B cell (primary cell): ENCODE results near the gene RTTN. TPM values are rescaled to one million over a fixed set of nuclear protein-coding genes. Genes with fewer than 3 reads are reported as not detected.

Experiments
- ATAC-seq: fragments of 200-7000 bp; cut with Tn5 transposase; one replicate; pipeline ENCODE4 v1.10.0; 2021; ENCODE audit warnings: low read depth, mild to moderate bottlenecking, moderate number of reproducible peaks, moderate library complexity
- CTCF ChIA-PET: fragments of 350-600 bp; sonication (Branson Sonifier 250); formaldehyde crosslinking; loops from one replicate; lab custom pipeline; 2021; ENCODE audit warnings: antibody characterized with exemption, inconsistent platforms; lab: Charles Lee
- POLR2A ChIA-PET: fragments of 350-600 bp; sonication (Branson Sonifier 250); formaldehyde crosslinking; loops from one replicate; lab custom pipeline; 2021; ENCODE audit warnings: antibody characterized with exemption; lab: Charles Lee
- DNase-seq: peaks from one replicate; pipeline ENCODE4 v3.0.0; 2013
- H2AFZ ChIP-seq: 2 replicates; pipeline ENCODE4 v1.6.1; 2012; ENCODE audit warnings: mild to moderate bottlenecking, low read depth, low read length; ENCODE audit not compliant: insufficient read depth, poor library complexity, severe bottlenecking
- H3K27ac ChIP-seq, 2 donors: 1 replicate in 1 of 2; 2 replicates in 1 of 2; pipeline ENCODE4 v1.5.1; 2012 to 2013; ENCODE audit warnings: low read length in 2 of 2, mild to moderate bottlenecking in 2 of 2, moderate library complexity in 1 of 2
- H3K27me3 ChIP-seq, 4 experiments: fragments of 200-600 bp in 1 of 4; sonication (generic) in 1 of 4; replicated peaks in 1 of 4; 1 replicate in 2 of 4; 2 replicates in 2 of 4; pipeline versions ENCODE4 v1.6.1 to v1.7.0; 2013 to 2016; ENCODE audit warnings: low read length in 3 of 4, mild to moderate bottlenecking in 2 of 4, mixed read lengths in 1 of 4, moderate library complexity in 1 of 4; ENCODE audit not compliant: insufficient read depth in 4 of 4, control insufficient read depth in 3 of 4; ENCODE audit errors: control extremely low read depth in 1 of 4
- H3K36me3 ChIP-seq, 2 experiments: replicated peaks in 1 of 2; 1 replicate in 1 of 2; 2 replicates in 1 of 2; pipeline versions ENCODE4 v1.6.1 to v1.7.1; 2013; ENCODE audit warnings: low read length in 1 of 2; ENCODE audit not compliant: insufficient read depth in 2 of 2, control insufficient read depth in 1 of 2; ENCODE audit errors: control extremely low read depth in 1 of 2, extremely low read depth in 1 of 2
- H3K4me1 ChIP-seq, 2 donors: fragments of 200-600 bp in 1 of 2; sonication (generic) in 1 of 2; 1 replicate in 1 of 2; 2 replicates in 1 of 2; pipeline versions ENCODE4 v1.5.1 to v1.6.1; 2013 to 2017; ENCODE audit warnings: low read length in 2 of 2; ENCODE audit not compliant: control insufficient read depth in 2 of 2, insufficient read depth in 2 of 2
- H3K4me2 ChIP-seq: replicated peaks from 2 replicates; pipeline ENCODE3; 2012; ENCODE audit warnings: mild to moderate bottlenecking, low read depth, low read length; ENCODE audit not compliant: poor library complexity, severe bottlenecking
- H3K4me3 ChIP-seq, 5 experiments: fragments of 200-600 bp in 1 of 5; sonication (generic) in 1 of 5; 1 replicate in 3 of 5; 2 replicates in 2 of 5; pipeline versions ENCODE4 v1.5.1 to v1.7.0; 2011 to 2016; ENCODE audit warnings: low read length in 4 of 5, mild to moderate bottlenecking in 4 of 5, low read depth in 2 of 5, control low read depth in 1 of 5, moderate library complexity in 1 of 5; ENCODE audit not compliant: insufficient read depth in 1 of 5; ENCODE audit errors: control extremely low read depth in 1 of 5, extremely low read depth in 1 of 5
- H3K79me2 ChIP-seq: fragments of 200-600 bp; sonication (generic); one replicate; pipeline ENCODE4 v1.6.0; 2016; ENCODE audit warnings: low read length; ENCODE audit not compliant: control insufficient read depth, insufficient read depth
- H3K9ac ChIP-seq: fragments of 200-600 bp; sonication (generic); 2 replicates; pipeline ENCODE4 v1.6.1; 2017; ENCODE audit warnings: mild to moderate bottlenecking, low read length, moderate library complexity
- H3K9me3 ChIP-seq, 3 donors: one replicate each; pipeline versions ENCODE4 v1.6.1 to v1.7.1; 2013; ENCODE audit warnings: low read length in 2 of 3; ENCODE audit not compliant: control insufficient read depth in 2 of 3, insufficient read depth in 1 of 3; ENCODE audit errors: control extremely low read depth in 1 of 3
- H4K20me1 ChIP-seq: 2 replicates; pipeline ENCODE4 v1.6.0; 2012; ENCODE audit warnings: mild to moderate bottlenecking, low read length; ENCODE audit not compliant: insufficient read depth, control insufficient read depth, poor library complexity, severe bottlenecking
- H3K27ac Mint-ChIP-seq: one replicate; pipeline ENCODE4 v1.8.0; 2021; ENCODE audit warnings: mixed read lengths
- H3K27me3 Mint-ChIP-seq: one replicate; pipeline ENCODE4 v1.8.0; 2021; ENCODE audit warnings: mixed read lengths
- H3K4me1 Mint-ChIP-seq: one replicate; pipeline ENCODE4 v1.8.0; 2021; ENCODE audit warnings: mixed read lengths
- H3K4me3 Mint-ChIP-seq: one replicate; pipeline ENCODE4 v1.8.0; 2021; ENCODE audit warnings: mixed read lengths
- H3K9me3 Mint-ChIP-seq: one replicate; pipeline ENCODE4 v1.8.0; 2022; ENCODE audit warnings: mixed read lengths; ENCODE audit not compliant: insufficient read depth
- EZH2 ChIP-seq: IDR thresholded peaks from 2 replicates; pipeline ENCODE4 v1.6.1; 2012; ENCODE audit warnings: borderline replicate concordance, low read depth, mild to moderate bottlenecking, moderate library complexity, low read length; ENCODE audit not compliant: insufficient read depth, poor library complexity, severe bottlenecking
- whole genome bisulfite sequencing: methylation state at CpG from one replicate; pipeline ENCODE4 v1.1.5; 2013; ENCODE audit warnings: missing lambda C conversion rate; ENCODE audit not compliant: insufficient coverage; 5-methylcytosine and 5-hydroxymethylcytosine counted together
- intact Hi-C: fragments of 100-400 bp; cut with micrococcal nuclease; formaldehyde crosslinking; loops from one replicate; pipeline ENCODE4 v1.10.0; 2022
- polyA plus RNA-seq: library from polyadenylated mRNA; depleted of rRNA; stranded (reverse); fragments of >200 nt; gene quantifications from 2 replicates; pipeline ENCODE4 v1.2.3, GENCODE V29; 2012
- total RNA-seq, 2 donors: library from RNA; stranded (reverse); fragments of 120-200 nt in 1 of 2; gene quantifications; 1 replicate in 1 of 2; 2 replicates in 1 of 2; pipeline versions ENCODE4 v1.2.3 to v1.2.4, GENCODE V29; 2013 to 2022
- TF ChIP-seq, protein P1 (sequence below): fragments of 200-600 bp; IDR thresholded peaks from one replicate; pipeline ENCODE4 v1.8.0; 2022; ENCODE audit warnings: antibody characterized with exemption, mild to moderate bottlenecking

RTTN gene
- total and polyA plus RNA-seq, 2 donors (not counting 1 experiment from before 2014, with no cell fraction given) = 10.0 to 41.2 TPM

DNA sequence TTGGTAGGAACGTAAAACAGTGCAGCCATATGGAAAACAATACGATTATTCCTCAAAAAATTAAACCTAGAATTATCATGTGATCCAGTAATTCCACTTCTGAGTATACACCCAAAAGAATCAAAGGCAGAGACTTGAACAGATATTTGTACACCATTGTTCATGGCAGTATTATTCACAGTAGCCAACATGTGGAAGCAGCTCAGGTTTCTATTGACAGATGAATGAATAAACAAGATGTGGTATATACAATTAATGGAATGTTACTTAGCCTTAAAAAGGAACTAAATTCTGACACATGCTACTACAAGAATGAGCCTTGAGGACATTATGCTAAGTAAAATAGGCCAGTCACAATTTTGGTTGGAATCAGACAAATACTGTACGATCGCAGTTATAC, 14.2 kb upstream of the RTTN start:
- Histone ChIP-seq H3K36me3 (no peaks in the 10 kb centered on the region), H3K4me1 (no peaks in the 10 kb centered on the region), H3K9ac (no peak overlapping the region), H3K4me3 (no peak overlapping the region), H3K9me3 (no peaks in the 10 kb centered on the region), H2AFZ (no peak overlapping the region), H3K4me2 (no peak overlapping the region), H4K20me1 (no peaks in the 10 kb centered on the region), H3K27ac (no peak overlapping the region), H3K79me2 (no peaks in the 10 kb centered on the region), H3K27me3 (peaks cover 0 to 12% (median 6%) of the 10 kb centered on the region in 4 experiments)
- Mint-ChIP-seq H3K4me3 (no peak overlapping the region), H3K4me1 (no peaks in the 10 kb centered on the region), H3K27ac (no peak overlapping the region), H3K27me3 (peaks cover 58% of the 10 kb centered on the region), H3K9me3 (no peaks in the 10 kb centered on the region)
- CTCF ChIA-PET = no interaction called here
- POLR2A ChIA-PET = no interaction called here
- DNase-seq = no peak
- ATAC-seq = no peak
- 100% methylated on average over 2 of the region's 4 CpGs for WGBS
- intact Hi-C loops = no loop called here
- no peak for TF ChIP-seq EZH2
- TF ChIP-seq, protein P1, sequence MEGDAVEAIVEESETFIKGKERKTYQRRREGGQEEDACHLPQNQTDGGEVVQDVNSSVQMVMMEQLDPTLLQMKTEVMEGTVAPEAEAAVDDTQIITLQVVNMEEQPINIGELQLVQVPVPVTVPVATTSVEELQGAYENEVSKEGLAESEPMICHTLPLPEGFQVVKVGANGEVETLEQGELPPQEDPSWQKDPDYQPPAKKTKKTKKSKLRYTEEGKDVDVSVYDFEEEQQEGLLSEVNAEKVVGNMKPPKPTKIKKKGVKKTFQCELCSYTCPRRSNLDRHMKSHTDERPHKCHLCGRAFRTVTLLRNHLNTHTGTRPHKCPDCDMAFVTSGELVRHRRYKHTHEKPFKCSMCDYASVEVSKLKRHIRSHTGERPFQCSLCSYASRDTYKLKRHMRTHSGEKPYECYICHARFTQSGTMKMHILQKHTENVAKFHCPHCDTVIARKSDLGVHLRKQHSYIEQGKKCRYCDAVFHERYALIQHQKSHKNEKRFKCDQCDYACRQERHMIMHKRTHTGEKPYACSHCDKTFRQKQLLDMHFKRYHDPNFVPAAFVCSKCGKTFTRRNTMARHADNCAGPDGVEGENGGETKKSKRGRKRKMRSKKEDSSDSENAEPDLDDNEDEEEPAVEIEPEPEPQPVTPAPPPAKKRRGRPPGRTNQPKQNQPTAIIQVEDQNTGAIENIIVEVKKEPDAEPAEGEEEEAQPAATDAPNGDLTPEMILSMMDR = no peak

DNA sequence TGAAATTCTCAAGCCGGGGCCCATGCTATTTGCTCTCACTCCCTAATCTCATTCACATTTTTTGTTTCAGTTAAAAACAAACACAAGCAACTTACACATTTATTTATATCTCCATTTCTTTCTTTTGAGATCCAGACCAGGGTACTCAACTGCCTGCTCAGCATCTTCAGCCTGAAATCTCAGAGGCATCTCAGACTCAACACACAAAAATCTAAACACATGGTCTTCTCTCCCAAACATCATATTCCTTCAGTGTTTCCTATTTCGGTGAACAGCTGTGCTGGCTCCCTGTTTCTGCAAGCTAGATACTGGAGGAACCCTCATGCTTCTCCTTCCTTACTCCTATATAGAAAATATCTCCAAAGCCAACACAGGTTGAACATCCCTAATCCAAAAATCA, 11.3 kb upstream of the RTTN start:
- intact Hi-C loops = no loop called here

More for the DNA sequence above, 11.3 kb upstream of the RTTN start:
- peaks cover 0 to 12% (median 4%) of the 10 kb centered on the region in 4 experiments for H3K27me3 ChIP-seq
- ChIA-PET POLR2A (no interaction called here), CTCF (no interaction called here)
- H2AFZ ChIP-seq = no peak overlapping the region
- H3K9me3 ChIP-seq = no peaks in the 10 kb centered on the region
- H3K4me3 ChIP-seq = no peak overlapping the region
- H3K36me3 ChIP-seq = no peaks in the 10 kb centered on the region
- H3K4me2 ChIP-seq = no peak overlapping the region
- Mint-ChIP-seq H3K9me3 (no peaks in the 10 kb centered on the region), H3K27ac (no peak overlapping the region), H3K27me3 (peaks cover 55% of the 10 kb centered on the region), H3K4me3 (no peak overlapping the region), H3K4me1 (no peaks in the 10 kb centered on the region)
- no peak for DNase-seq
- no peaks in the 10 kb centered on the region for H4K20me1 ChIP-seq
- TF ChIP-seq EZH2 = no peak
- TF ChIP-seq, protein P1 = no peak
- no peaks in the 10 kb centered on the region for H3K4me1 ChIP-seq
- 100% methylated on average over 2 of the region's 2 CpGs for WGBS
- no peak for ATAC-seq
- H3K27ac ChIP-seq = no peak overlapping the region
- H3K79me2 ChIP-seq = no peaks in the 10 kb centered on the region
- H3K9ac ChIP-seq = no peak overlapping the region
